Neutrophil (primary cell): ENCODE measurements around the gene ZNF232.

Experiments
- H3K27ac ChIP-seq: fragments of 200-600 bp; sonication (generic); 2 replicates; pipeline ENCODE4 v1.5.1; 2016; ENCODE audit warnings: mild to moderate bottlenecking, moderate library complexity
- H3K27me3 ChIP-seq: fragments of 200-600 bp; sonication (generic); 2 replicates; pipeline ENCODE4 v1.6.0; 2016; ENCODE audit warnings: mild to moderate bottlenecking
- H3K36me3 ChIP-seq: fragments of 200-600 bp; sonication (generic); 2 replicates; pipeline ENCODE4 v1.5.1; 2017
- H3K4me1 ChIP-seq, 2 experiments: fragments of 200-600 bp in 1 of 2; sonication (generic) in 1 of 2; 1 replicate in 1 of 2; 2 replicates in 1 of 2; pipeline versions ENCODE4 v1.5.1 to v1.6.1; 2013 to 2016; ENCODE audit warnings: low read depth in 1 of 2, low read length in 1 of 2, mild to moderate bottlenecking in 1 of 2, moderate library complexity in 1 of 2; ENCODE audit not compliant: control insufficient read depth in 1 of 2, insufficient read depth in 1 of 2
- H3K4me3 ChIP-seq, 2 experiments: fragments of 200-600 bp in 1 of 2; sonication (generic) in 1 of 2; 1 replicate in 1 of 2; 2 replicates in 1 of 2; pipeline ENCODE4 v1.5.1; 2013 to 2016; ENCODE audit warnings: low read depth in 1 of 2, low read length in 1 of 2, mild to moderate bottlenecking in 1 of 2, moderate library complexity in 1 of 2
- H3K9me3 ChIP-seq: fragments of 200-600 bp; sonication (generic); 2 replicates; pipeline ENCODE4 v1.5.1; 2016
- TF ChIP-seq, protein P1 (sequence below): fragments of 200-600 bp; sonication (generic); IDR thresholded peaks from 2 replicates; pipeline ENCODE4 v1.5.1; 2016; ENCODE audit warnings: antibody characterized with exemption

Gene ZNF232

DNA sequence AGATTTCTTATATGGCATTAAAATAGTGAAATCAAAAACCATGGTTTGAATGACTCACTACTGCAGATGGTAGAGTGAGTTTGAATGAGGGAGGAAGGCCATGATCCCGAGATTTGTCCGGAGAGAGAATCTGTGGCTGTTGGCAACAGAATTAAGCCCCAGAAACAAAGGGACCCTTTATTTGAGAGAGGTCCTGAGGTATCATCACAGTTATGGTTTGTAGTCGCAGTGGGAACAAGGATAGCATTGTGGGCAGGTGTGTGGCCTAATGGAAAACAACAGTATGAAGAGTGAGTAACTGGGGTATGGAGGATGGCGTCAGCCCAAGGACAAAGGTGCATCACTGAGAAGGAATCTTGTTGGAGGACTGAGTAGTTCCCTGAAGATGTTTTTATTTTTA is 42.0 kb downstream of the ZNF232 start:
- H3K27ac ChIP-seq = no peak overlapping the region
- no peaks in the 10 kb centered on the region for H3K4me1 ChIP-seq
- no peak overlapping the region for H3K4me3 ChIP-seq
- no peaks in the 10 kb centered on the region for H3K9me3 ChIP-seq
- peaks cover 37% of the 10 kb centered on the region for H3K27me3 ChIP-seq
- no peaks in the 10 kb centered on the region for H3K36me3 ChIP-seq
- TF ChIP-seq, protein P1, sequence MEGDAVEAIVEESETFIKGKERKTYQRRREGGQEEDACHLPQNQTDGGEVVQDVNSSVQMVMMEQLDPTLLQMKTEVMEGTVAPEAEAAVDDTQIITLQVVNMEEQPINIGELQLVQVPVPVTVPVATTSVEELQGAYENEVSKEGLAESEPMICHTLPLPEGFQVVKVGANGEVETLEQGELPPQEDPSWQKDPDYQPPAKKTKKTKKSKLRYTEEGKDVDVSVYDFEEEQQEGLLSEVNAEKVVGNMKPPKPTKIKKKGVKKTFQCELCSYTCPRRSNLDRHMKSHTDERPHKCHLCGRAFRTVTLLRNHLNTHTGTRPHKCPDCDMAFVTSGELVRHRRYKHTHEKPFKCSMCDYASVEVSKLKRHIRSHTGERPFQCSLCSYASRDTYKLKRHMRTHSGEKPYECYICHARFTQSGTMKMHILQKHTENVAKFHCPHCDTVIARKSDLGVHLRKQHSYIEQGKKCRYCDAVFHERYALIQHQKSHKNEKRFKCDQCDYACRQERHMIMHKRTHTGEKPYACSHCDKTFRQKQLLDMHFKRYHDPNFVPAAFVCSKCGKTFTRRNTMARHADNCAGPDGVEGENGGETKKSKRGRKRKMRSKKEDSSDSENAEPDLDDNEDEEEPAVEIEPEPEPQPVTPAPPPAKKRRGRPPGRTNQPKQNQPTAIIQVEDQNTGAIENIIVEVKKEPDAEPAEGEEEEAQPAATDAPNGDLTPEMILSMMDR = no peak

DNA sequence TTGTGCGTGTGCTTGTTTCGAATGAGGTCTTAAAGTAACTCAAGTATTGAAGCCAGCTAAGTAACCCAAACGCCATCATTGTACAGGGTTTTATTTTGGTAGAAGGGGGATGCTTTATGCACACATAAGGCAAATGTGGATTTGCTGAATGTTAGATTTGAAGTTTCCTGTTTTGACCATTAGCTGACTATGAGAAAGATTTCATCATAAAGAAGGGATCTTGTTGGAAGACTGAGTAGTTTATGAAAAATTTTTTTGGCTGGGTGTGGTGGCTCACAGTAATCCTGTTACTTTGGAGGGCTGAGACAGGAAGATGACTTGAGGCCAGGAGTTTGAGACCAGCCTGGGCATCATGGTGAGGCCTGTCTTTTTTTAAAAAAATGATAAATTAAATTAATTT is 43.4 kb downstream of the ZNF232 start:
- TF ChIP-seq, protein P1 = no peak
- Histone ChIP-seq H3K27ac (no peak overlapping the region), H3K36me3 (no peaks in the 10 kb centered on the region), H3K27me3 (peaks cover 35% of the 10 kb centered on the region), H3K4me3 (no peak overlapping the region), H3K9me3 (no peaks in the 10 kb centered on the region), H3K4me1 (no peaks in the 10 kb centered on the region)

DNA sequence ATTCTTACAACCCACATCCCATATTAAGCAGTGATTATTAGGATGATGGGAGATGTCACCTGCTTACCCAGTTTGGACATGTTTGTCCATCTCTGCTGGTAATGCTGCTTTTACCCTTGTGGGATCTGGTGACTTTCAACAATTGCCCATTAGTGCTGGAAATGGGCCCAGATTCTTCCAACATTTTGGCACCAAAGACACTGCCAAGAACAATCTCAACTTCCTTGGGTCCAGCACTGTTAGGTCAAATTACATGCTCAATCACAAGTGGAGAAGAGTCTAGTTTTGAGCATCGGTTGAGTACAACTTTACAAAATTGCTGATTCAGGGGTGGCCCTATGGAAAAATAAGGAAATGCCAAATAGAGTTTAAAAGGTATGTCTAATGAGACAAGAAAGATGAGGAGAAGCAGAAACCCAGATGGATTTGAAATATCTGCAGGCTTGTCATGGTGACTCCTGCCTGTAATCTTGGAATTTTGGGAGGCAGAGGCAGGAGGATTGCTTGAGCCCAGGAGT is 46.4 kb downstream of the ZNF232 start:
- no peaks in the 10 kb centered on the region for H3K9me3 ChIP-seq
- TF ChIP-seq, protein P1 = no peak
- no peak overlapping the region for H3K27ac ChIP-seq
- no peak overlapping the region for H3K4me3 ChIP-seq
- no peaks in the 10 kb centered on the region for H3K36me3 ChIP-seq
- H3K4me1 ChIP-seq = peaks cover 4 to 7% of the 10 kb centered on the region in 2 experiments
- peaks cover 24% of the 10 kb centered on the region for H3K27me3 ChIP-seq
